ENCODE measurements around the gene ZXDB. TPM values are rescaled to one million over a fixed set of nuclear protein-coding genes. Genes with fewer than 3 reads are reported as not detected.

The ZXDB gene
- total and polyA plus RNA-seq, 2 of the 13 experiments (the other 11 are each of a cell fraction or from before 2014, with no cell fraction given): 4.5 to 9.0 TPM

- no peak for TF ChIP-seq AGO1 (IDR thresholded peaks at IDR 0.05; ENCODE audit: low read depth, low read length, poor library complexity, severe bottlenecking)
- TF ChIP-seq SALL1 (CRISPR knock-in tag; IDR thresholded peaks at IDR 0.05): no peak
- TF ChIP-seq IKZF5 (CRISPR knock-in tag; IDR thresholded peaks at IDR 0.05): no peak
- TF ChIP-seq, protein P1, sequence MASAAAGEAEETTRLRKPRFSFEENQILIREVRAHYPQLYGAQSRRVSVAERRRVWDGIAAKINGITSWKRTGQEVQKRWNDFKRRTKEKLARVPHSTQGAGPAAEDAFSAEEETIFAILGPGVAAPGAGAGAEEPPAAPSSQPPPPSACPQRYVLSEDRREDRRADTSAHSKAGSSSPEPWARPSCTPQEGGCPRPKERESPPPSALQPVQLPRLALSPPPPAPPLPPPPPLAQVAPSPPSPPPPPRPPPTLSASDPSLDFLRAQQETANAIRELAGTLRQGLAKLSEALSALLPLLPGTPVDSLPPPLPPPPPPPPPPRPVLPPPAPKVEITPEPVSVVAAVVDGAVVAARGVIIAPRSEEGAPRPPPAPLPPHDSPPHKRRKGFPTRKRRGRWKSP (CRISPR knock-in tag; IDR thresholded peaks at IDR 0.05): no peak
- no peak for TF ChIP-seq BATF2 (CRISPR knock-in tag; IDR thresholded peaks at IDR 0.05)
- TF ChIP-seq MBNL3 (CRISPR knock-in tag; conservative IDR thresholded peaks at IDR 0.05): no peak
- TF ChIP-seq CSRNP2 (CRISPR knock-in tag; conservative IDR thresholded peaks at IDR 0.05; ENCODE audit: low read depth): no peak
- no peak for TF ChIP-seq SP1 (IDR thresholded peaks at IDR 0.05)
- no peak for TF ChIP-seq SP1 (CRISPR knock-in tag; IDR thresholded peaks at IDR 0.05)
- TF ChIP-seq ZNF709 (CRISPR knock-in tag; IDR thresholded peaks at IDR 0.05): no peak
- TF ChIP-seq, protein P2, sequence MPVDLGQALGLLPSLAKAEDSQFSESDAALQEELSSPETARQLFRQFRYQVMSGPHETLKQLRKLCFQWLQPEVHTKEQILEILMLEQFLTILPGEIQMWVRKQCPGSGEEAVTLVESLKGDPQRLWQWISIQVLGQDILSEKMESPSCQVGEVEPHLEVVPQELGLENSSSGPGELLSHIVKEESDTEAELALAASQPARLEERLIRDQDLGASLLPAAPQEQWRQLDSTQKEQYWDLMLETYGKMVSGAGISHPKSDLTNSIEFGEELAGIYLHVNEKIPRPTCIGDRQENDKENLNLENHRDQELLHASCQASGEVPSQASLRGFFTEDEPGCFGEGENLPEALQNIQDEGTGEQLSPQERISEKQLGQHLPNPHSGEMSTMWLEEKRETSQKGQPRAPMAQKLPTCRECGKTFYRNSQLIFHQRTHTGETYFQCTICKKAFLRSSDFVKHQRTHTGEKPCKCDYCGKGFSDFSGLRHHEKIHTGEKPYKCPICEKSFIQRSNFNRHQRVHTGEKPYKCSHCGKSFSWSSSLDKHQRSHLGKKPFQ (CRISPR knock-in tag; IDR thresholded peaks at IDR 0.05; ENCODE audit: insufficient replicate concordance): no peak
- TF ChIP-seq RERE (CRISPR knock-in tag; IDR thresholded peaks at IDR 0.05; ENCODE audit: low read depth): no peak
- TF ChIP-seq ZNF329 (CRISPR knock-in tag; IDR thresholded peaks at IDR 0.05; ENCODE audit: low read depth): no peak
- no peak for TF ChIP-seq RARG (CRISPR knock-in tag; IDR thresholded peaks at IDR 0.05; ENCODE audit: low read depth)
- no peak for TF ChIP-seq MEIS1 (CRISPR knock-in tag; IDR thresholded peaks at IDR 0.05; ENCODE audit: borderline replicate concordance)
- peak; percentile 52 for TF ChIP-seq RXRB (CRISPR knock-in tag; IDR thresholded peaks at IDR 0.05; ENCODE audit: borderline replicate concordance)
- no peak for TF ChIP-seq YEATS4 (CRISPR knock-in tag; IDR thresholded peaks at IDR 0.05; ENCODE audit: borderline replicate concordance)
- no peak for TF ChIP-seq ZNF543 (CRISPR knock-in tag; IDR thresholded peaks at IDR 0.05)
- no peak for TF ChIP-seq PITX1 (CRISPR knock-in tag; IDR thresholded peaks at IDR 0.05)
- TF ChIP-seq ZNF644 (CRISPR knock-in tag; IDR thresholded peaks at IDR 0.05; ENCODE audit: low read depth): no peak
Observed at GRCh38 chrX:57643698-57644097, 51.9 kb downstream of the ZXDB start (continued).
